Nephron (organoid): ENCODE data around the gene CDH11.

Experiments used
- H3K27ac Mint-ChIP-seq, 3 experiments: 2 replicates each; pipeline ENCODE4 v1.8.0; 2020; ENCODE audit warnings: mixed read lengths in 3 of 3, mild to moderate bottlenecking in 2 of 3, moderate library complexity in 1 of 3
- H3K27me3 Mint-ChIP-seq: 2 replicates; pipeline ENCODE4 v1.8.0; 2021; ENCODE audit warnings: low read depth, mild to moderate bottlenecking, moderate library complexity, mixed read lengths
- H3K36me3 Mint-ChIP-seq: 2 replicates; pipeline ENCODE4 v1.8.0; 2020; ENCODE audit warnings: low read depth, mixed read lengths
- H3K4me1 Mint-ChIP-seq: 2 replicates; pipeline ENCODE4 v1.8.0; 2020; ENCODE audit warnings: mixed read lengths
- H3K4me3 Mint-ChIP-seq, 3 experiments: 2 replicates each; pipeline ENCODE4 v1.8.0; 2020; ENCODE audit warnings: mild to moderate bottlenecking in 3 of 3, mixed read lengths in 3 of 3, moderate library complexity in 2 of 3
- H3K9me3 Mint-ChIP-seq: 2 replicates; pipeline ENCODE4 v1.8.0; 2020; ENCODE audit warnings: mixed read lengths
- TF ChIP-seq, protein P1 (sequence below), 3 experiments: fragments of 200-600 bp; sonication (generic); IDR thresholded peaks; one replicate each; pipeline ENCODE4 v1.5.0; 2021; ENCODE audit warnings: antibody characterized with exemption in 3 of 3; ENCODE audit not compliant: unreplicated experiment in 3 of 3

CDH11 gene

DNA sequence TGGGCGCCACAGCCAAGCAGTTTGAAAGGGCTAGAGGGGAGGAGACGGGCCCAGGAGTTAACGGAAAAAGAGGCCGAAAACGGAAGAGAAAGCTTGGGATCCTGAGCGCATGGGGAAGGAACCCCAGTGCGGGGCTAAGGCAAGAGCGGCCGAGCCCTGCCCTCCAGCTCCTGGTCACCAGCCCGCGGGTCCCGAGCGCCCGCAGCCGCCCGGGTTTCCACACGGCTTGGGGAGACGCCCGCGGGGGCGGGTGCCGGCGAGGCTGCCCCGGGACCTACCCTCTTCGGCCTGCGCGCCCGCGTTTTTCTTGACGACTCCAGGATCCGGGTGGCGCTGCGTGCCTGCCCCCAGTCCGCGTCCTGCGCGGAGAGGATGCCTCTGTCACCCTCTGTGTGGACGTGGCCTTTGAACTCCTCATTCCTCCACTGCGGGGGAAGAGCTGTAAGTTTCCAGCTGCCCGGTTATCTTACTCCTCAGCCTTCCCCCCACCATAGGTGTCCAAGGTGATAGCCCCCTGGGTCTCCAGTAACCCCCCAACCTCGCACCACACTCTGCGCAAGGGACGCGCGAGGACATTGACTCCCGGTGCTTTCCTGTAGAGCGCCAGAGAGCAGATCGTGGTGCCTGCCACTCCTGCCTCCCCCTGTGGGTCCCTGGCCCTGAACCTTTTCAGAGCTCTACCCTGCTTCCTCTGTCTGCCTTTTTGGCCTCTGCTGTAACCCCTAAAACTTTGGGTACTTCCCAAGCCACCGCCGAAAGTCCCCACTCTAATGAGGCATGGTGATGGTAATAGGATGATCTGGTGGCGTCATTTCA lies 1.7 kb upstream of the CDH11 start:
- TF ChIP-seq, protein P1, sequence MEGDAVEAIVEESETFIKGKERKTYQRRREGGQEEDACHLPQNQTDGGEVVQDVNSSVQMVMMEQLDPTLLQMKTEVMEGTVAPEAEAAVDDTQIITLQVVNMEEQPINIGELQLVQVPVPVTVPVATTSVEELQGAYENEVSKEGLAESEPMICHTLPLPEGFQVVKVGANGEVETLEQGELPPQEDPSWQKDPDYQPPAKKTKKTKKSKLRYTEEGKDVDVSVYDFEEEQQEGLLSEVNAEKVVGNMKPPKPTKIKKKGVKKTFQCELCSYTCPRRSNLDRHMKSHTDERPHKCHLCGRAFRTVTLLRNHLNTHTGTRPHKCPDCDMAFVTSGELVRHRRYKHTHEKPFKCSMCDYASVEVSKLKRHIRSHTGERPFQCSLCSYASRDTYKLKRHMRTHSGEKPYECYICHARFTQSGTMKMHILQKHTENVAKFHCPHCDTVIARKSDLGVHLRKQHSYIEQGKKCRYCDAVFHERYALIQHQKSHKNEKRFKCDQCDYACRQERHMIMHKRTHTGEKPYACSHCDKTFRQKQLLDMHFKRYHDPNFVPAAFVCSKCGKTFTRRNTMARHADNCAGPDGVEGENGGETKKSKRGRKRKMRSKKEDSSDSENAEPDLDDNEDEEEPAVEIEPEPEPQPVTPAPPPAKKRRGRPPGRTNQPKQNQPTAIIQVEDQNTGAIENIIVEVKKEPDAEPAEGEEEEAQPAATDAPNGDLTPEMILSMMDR (IDR thresholded peaks at IDR 0.05; ENCODE audit: unreplicated experiment in 3 of 3), result no peak
- peak overlapping the region; percentile 97 to 99 (median 99) for H3K4me3 Mint-ChIP-seq
- peaks cover 6% of the 10 kb centered on the region for H3K36me3 Mint-ChIP-seq
- H3K9me3 Mint-ChIP-seq, result peaks cover 3% of the 10 kb centered on the region
- peaks cover 28% of the 10 kb centered on the region for H3K4me1 Mint-ChIP-seq
- peak overlapping the region; percentile 96 to 100 (median 99) for H3K27ac Mint-ChIP-seq
- peaks cover 18% of the 10 kb centered on the region for H3K27me3 Mint-ChIP-seq

DNA sequence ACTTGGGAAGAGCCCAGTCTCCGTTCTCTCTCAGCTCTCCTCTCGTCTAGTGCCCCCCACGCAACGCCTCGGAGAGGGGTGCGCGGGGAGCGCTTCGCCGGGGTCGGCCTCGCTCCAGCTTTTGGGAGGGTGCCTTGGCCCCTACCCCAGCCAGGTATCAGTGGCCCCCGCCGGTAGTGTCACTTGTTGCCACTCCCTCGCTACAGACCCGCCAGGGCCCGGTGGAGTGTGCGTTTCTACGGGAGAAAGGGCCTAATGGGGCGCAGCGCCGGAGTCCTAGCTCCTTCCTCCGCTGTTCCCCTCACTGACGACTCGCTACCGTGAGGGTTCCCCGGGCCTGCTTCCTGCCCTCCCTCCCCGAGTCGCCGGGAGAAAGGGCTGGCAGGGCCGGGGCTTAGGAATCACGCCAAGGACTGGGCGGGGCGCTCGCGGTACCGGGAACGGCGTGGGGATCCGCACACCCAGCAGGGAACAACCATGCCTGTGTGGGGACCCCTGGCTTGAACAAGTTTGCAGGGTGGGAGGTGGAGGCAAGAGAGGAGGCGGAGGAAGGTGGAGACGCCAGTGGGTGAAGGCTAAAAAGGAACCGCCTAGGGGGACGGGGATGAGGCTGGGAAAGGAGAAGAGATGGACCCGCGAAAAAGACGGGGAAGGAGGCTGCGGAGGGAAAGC lies 997 bp upstream of the CDH11 start:
- H3K4me3 Mint-ChIP-seq, result peak overlapping the region; percentile 97 to 99 (median 99)
- H3K27me3 Mint-ChIP-seq, result peaks cover 23% of the 10 kb centered on the region
- peaks cover 7% of the 10 kb centered on the region for H3K36me3 Mint-ChIP-seq
- H3K4me1 Mint-ChIP-seq, result peaks cover 32% of the 10 kb centered on the region
- peak overlapping the region; percentile 96 to 100 (median 99) for H3K27ac Mint-ChIP-seq
- TF ChIP-seq, protein P1 (IDR thresholded peaks at IDR 0.05; ENCODE audit: unreplicated experiment in 3 of 3), result no peak
- H3K9me3 Mint-ChIP-seq, result peaks cover 3% of the 10 kb centered on the region

DNA sequence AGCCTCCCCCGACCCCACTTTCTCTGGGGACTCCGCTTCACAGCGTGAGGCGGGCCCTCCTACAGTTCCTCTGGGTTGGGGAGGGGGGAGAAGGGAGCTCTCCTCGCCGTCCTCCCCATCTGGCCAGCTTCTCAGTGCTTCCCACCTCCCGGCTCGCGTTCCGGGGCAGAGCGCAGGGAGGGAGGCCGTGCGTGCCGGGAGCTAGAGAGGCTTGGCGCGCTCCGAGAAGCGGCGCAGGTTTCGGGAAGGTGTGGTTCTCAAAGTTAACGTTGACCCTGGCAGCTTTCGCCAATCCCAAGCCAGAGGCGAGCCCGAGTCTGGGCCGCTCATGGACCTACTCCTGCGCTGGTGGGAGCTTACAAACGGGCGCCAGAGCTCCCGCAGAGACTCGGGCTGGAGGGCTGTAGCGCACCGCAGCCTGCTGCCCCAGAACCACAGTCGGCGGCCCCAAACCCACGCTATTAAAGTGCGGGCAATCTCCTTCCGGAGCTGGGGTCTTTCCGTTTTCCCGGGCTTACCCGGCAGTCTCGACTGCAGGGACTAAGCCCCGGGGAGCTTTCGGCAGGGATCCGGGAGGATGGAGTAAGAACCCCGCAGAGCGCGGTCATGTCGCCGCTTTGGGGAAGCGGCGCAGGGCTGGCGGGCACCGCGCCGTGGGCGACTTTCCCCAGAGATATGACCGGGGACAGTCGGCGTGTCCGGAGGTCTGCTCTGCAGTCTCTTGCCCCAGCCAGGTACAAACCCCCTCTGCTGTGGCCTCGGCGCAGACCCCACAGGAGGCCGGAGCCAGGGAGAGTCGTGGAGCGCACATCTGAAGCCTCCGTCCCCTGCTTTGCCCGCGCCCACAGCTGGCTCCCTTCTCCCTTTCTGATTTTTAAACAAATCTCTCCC lies 787 bp downstream of the CDH11 start:
- Mint-ChIP-seq H3K4me1 (peaks cover 42% of the 10 kb centered on the region), H3K36me3 (peaks cover 24% of the 10 kb centered on the region), H3K4me3 (peak overlapping the region; percentile 92 to 99 (median 97)), H3K27me3 (peaks cover 23% of the 10 kb centered on the region), H3K27ac (peak overlapping the region; percentile 96 to 99 (median 99)), H3K9me3 (peaks cover 3% of the 10 kb centered on the region)
- TF ChIP-seq, protein P1 (IDR thresholded peaks at IDR 0.05; ENCODE audit: unreplicated experiment in 3 of 3), result no peak

DNA sequence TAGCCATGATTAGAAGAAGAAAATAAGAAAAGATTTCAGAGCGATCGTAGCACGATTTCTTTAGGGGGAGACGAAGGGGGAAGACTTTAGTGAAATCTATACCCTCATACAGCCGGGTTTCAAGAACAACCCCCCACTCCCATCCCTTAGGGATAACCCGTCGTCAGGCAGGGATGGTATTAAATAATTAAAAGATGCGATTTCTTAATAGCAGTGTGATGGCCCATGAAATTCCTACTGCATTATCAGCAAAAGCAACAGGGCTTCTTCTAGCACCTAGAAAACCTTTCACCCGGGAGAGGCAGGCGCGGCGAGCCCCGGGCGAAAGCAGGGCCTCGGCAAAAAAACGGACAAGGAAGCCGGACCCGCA lies 1.4 kb downstream of the CDH11 start:
- Mint-ChIP-seq H3K4me1 (peaks cover 42% of the 10 kb centered on the region), H3K36me3 (peaks cover 29% of the 10 kb centered on the region), H3K27ac (peak overlapping the region; percentile 96 to 99 (median 99)), H3K9me3 (peaks cover 3% of the 10 kb centered on the region), H3K27me3 (peaks cover 19% of the 10 kb centered on the region), H3K4me3 (peak overlapping the region; percentile 92 to 99 (median 97))
- TF ChIP-seq, protein P1 (IDR thresholded peaks at IDR 0.05; ENCODE audit: unreplicated experiment in 3 of 3), result no peak

DNA sequence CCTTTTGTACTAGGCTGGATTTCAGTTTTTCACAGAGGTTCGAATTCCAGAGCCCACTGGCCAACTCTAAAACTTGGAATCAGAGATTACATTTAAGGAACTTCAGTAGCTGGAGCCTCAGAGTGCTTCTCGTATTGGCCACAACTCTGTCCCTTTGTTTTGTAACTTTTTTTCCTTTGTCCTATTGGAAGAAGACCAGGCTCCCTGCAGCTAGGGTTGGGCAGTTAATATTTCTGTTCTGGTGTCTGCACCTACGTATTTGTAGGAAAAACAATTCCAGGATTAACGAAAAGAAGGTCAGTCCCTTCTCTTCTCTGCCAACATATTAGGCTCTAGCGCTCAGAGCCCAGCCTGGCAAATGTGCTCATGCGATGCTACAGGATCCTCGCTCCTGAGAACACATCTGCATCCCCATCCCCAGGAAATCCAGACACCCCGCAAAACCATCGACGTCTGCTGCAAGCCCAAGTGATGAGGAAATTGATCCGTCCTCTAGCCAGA lies 1.9 kb downstream of the CDH11 start:
- H3K27me3 Mint-ChIP-seq, result peaks cover 19% of the 10 kb centered on the region
- TF ChIP-seq, protein P1 (IDR thresholded peaks at IDR 0.05; ENCODE audit: unreplicated experiment in 3 of 3), result no peak
- peak overlapping the region; percentile 92 to 99 (median 97) for H3K4me3 Mint-ChIP-seq
- peaks cover 41% of the 10 kb centered on the region for H3K4me1 Mint-ChIP-seq
- H3K9me3 Mint-ChIP-seq, result peaks cover 3% of the 10 kb centered on the region
- H3K36me3 Mint-ChIP-seq, result peaks cover 32% of the 10 kb centered on the region
- peak overlapping the region; percentile 96 to 99 (median 99) for H3K27ac Mint-ChIP-seq
